HepG2 (cell line): ENCODE measurements around the gene RPA1. TPM values are rescaled to one million over a fixed set of nuclear protein-coding genes. Genes with fewer than 3 reads are reported as not detected.

Experiments used
- ATAC-seq: fragments of 200-7000 bp; cut with Tn5 transposase; 3 replicates; pipeline ENCODE4 v1.9.1; 2020; ENCODE audit warnings: mild to moderate bottlenecking, moderate library complexity
- BruUV-seq: library from RNA; stranded (reverse); fragments of 400-500 nt; replicated peaks from 2 replicates; lab custom pipeline; 2021; lab: Mats Ljungman, UMichigan
- CTCF ChIA-PET: fragments of 300-600 bp; formaldehyde crosslinking; extraction: SDS; loops from one replicate; lab custom pipeline; 2021; ENCODE audit warnings: low total read pairs, inconsistent platforms, low intra/inter-chr PET ratio; lab: Yijun Ruan, JAX
- POLR2A ChIA-PET: fragments of 350-600 bp; sonication (Branson Sonifier 250); formaldehyde crosslinking; loops from one replicate; lab custom pipeline; 2020; ENCODE audit warnings: antibody characterized with exemption, inconsistent platforms; lab: Yijun Ruan, JAX
- DNase-seq: peaks from one replicate; pipeline ENCODE4 v3.0.0-alpha.2; 2015; ENCODE audit warnings: low spot score
- FAIRE-seq: peaks from 3 replicates; lab custom pipeline; 2011; peaks lifted over from hg19 to GRCh38; lab: Jason Lieb, UNC
- H2AFZ ChIP-seq: one replicate; pipeline ENCODE4 v1.6.1; 2011; ENCODE audit warnings: low read length, inconsistent platforms
- H3K27ac ChIP-seq: fragments of 300-600 bp; 3 replicates; pipeline ENCODE4 v1.8.0; 2011; ENCODE audit warnings: mixed run types, mild to moderate bottlenecking, mixed read lengths, low read length, inconsistent platforms; ENCODE audit not compliant: insufficient read depth; ENCODE audit errors: extremely low read length
- H3K27me3 ChIP-seq, 2 experiments: fragments of 200-600 bp in 1 of 2; 2 replicates in 1 of 2; 3 replicates in 1 of 2; pipeline versions ENCODE4 v1.6.0 to v1.8.0; 2011; ENCODE audit warnings: low read length in 2 of 2, mild to moderate bottlenecking in 2 of 2, moderate library complexity in 2 of 2, inconsistent platforms in 1 of 2; ENCODE audit not compliant: insufficient read depth in 2 of 2, control insufficient read depth in 1 of 2
- H3K36me3 ChIP-seq, 2 experiments: fragments of 200-600 bp in 1 of 2; replicated peaks in 1 of 2; 2 replicates in 1 of 2; 3 replicates in 1 of 2; pipeline versions ENCODE4 v1.5.1 to v1.8.0; 2011; ENCODE audit warnings: low read length in 2 of 2, inconsistent platforms in 1 of 2; ENCODE audit not compliant: insufficient read depth in 2 of 2, control insufficient read depth in 1 of 2
- H3K4me1 ChIP-seq: 2 replicates; pipeline ENCODE4 v1.5.1; 2012; ENCODE audit warnings: low read length, inconsistent platforms; ENCODE audit not compliant: insufficient read depth
- H3K4me2 ChIP-seq: 2 replicates; pipeline ENCODE4 v1.6.0; 2011; ENCODE audit warnings: low read depth, low read length, inconsistent platforms
- H3K4me3 ChIP-seq, 3 experiments: fragments of 200-600 bp in 1 of 3; sonication (generic), shearing (Covaris generic) in 1 of 3; replicated peaks in 1 of 3; 2 replicates each; pipeline ENCODE4 v1.5.1; 2011 to 2016; ENCODE audit warnings: low read length in 3 of 3, inconsistent platforms in 2 of 3, low read depth in 2 of 3, mild to moderate bottlenecking in 2 of 3, control low read depth in 1 of 3, mixed read lengths in 1 of 3; ENCODE audit not compliant: insufficient read depth in 1 of 3
- H3K79me2 ChIP-seq: one replicate; pipeline ENCODE4 v1.6.1; 2011; ENCODE audit warnings: low read length, inconsistent platforms; ENCODE audit not compliant: insufficient read depth
- H3K9ac ChIP-seq: 2 replicates; pipeline ENCODE4 v1.6.0; 2011; ENCODE audit warnings: mild to moderate bottlenecking, low read depth, low read length, inconsistent platforms; ENCODE audit not compliant: insufficient read depth
- H3K9me3 ChIP-seq: 2 replicates; pipeline ENCODE4 v1.5.1; 2012; ENCODE audit warnings: mild to moderate bottlenecking, low read length
- H4K20me1 ChIP-seq: 2 replicates; pipeline ENCODE4 v1.6.0; 2011; ENCODE audit warnings: inconsistent platforms, mild to moderate bottlenecking, low read length, moderate library complexity; ENCODE audit not compliant: insufficient read depth
- ASH2L ChIP-seq: fragments of 300-600, 200-600 bp; sonication (generic); IDR thresholded peaks from 2 replicates; pipeline ENCODE4 v1.7.0; 2017; ENCODE audit warnings: low read depth, mild to moderate bottlenecking, moderate library complexity, mixed read lengths, low read length; ENCODE audit not compliant: insufficient read length
- CAMTA2 ChIP-seq: sonication (generic); formaldehyde crosslinking; IDR thresholded peaks from 2 replicates; pipeline ENCODE4 v1.4.0; 2020; ENCODE audit warnings: mild to moderate bottlenecking, missing genetic modification reagents, borderline replicate concordance
- GATA4 ChIP-seq: sonication (generic); IDR thresholded peaks from 2 replicates; pipeline ENCODE4 v1.6.1; 2016; ENCODE audit warnings: antibody characterized with exemption, low read depth, borderline replicate concordance
- JUN ChIP-seq: sonication (generic); formaldehyde crosslinking; IDR thresholded peaks from 2 replicates; pipeline ENCODE4 v1.4.0; 2020; ENCODE audit warnings: mild to moderate bottlenecking, missing genetic modification reagents
- PHF21A ChIP-seq: sonication (generic); formaldehyde crosslinking; IDR thresholded peaks from 2 replicates; pipeline ENCODE4 v1.5.0; 2020; ENCODE audit warnings: mild to moderate bottlenecking, missing genetic modification reagents
- TAF15 ChIP-seq: fragments of 200-400 bp; formaldehyde crosslinking; IDR thresholded peaks from one replicate; pipeline ENCODE4 v1.6.1; 2018; ENCODE audit warnings: mild to moderate bottlenecking, low read depth, low read length; ENCODE audit not compliant: poor library complexity, severe bottlenecking
- ZBTB44 ChIP-seq: sonication (generic); formaldehyde crosslinking; IDR thresholded peaks from 2 replicates; pipeline ENCODE4 v1.4.0; 2020; ENCODE audit warnings: missing genetic modification reagents
- ZNF20 ChIP-seq: sonication (generic); formaldehyde crosslinking; IDR thresholded peaks from 2 replicates; pipeline ENCODE4 v1.4.0; 2020; ENCODE audit warnings: mild to moderate bottlenecking, moderate library complexity, missing genetic modification reagents
- ZNF224 ChIP-seq: sonication (generic); formaldehyde crosslinking; IDR thresholded peaks from 2 replicates; pipeline ENCODE4 v1.5.0; 2020; ENCODE audit warnings: mild to moderate bottlenecking, missing genetic modification reagents
- ZNF430 ChIP-seq: sonication (generic); formaldehyde crosslinking; IDR thresholded peaks from 2 replicates; pipeline ENCODE4 v1.9.0; 2021; ENCODE audit warnings: mild to moderate bottlenecking, missing genetic modification reagents
- ZNF605 ChIP-seq: sonication (generic); formaldehyde crosslinking; IDR thresholded peaks from 2 replicates; pipeline ENCODE4 v1.8.0; 2022; ENCODE audit warnings: mild to moderate bottlenecking, missing genetic modification reagents
- ZNF629 ChIP-seq: sonication (generic); formaldehyde crosslinking; conservative IDR thresholded peaks from 2 replicates; pipeline ENCODE4 v1.5.0; 2020; ENCODE audit warnings: missing genetic modification reagents
- WGBS: methylation state at CpG from one replicate; pipeline ENCODE4 v1.1.6; 2017; ENCODE audit warnings: low lambda C conversion rate; 5-methylcytosine and 5-hydroxymethylcytosine counted together
- in situ Hi-C: cut with HindIII; loops from 2 replicates; pipeline ENCODE4 v1.10.0; 2017; ENCODE audit warnings: low pct_unique_long_range_greater_than_20kb; ENCODE audit not compliant: extremely low pct_ligation_motif_present
- intact Hi-C: fragments of 100-400 bp; cut with micrococcal nuclease; formaldehyde crosslinking; loops from one replicate; pipeline ENCODE4 v1.10.0; 2022; ENCODE audit not compliant: unreplicated experiment
- polyA plus RNA-seq, 8 experiments: library from polyadenylated mRNA; depleted of rRNA in 3 of 8; stranded (reverse) in 7 of 8; unstranded in 1 of 8; fragments of >200 nt; fragmentation: Illumina TruSeq in 4 of 8; extraction: Trizol in 4 of 8; gene quantifications; 2 replicates each; pipeline versions ENCODE4 v1.2.1 to v1.2.3, GENCODE V29; 2011 to 2016; ENCODE audit warnings: low read depth in 4 of 8, missing spikeins in 1 of 8, mixed read lengths in 1 of 8; ENCODE audit not compliant: insufficient read depth in 1 of 8
- total RNA-seq, 5 experiments: library from RNA; depleted of rRNA; stranded (reverse); fragments of >200 nt; fragmentation: Illumina TruSeq; extraction: Trizol; gene quantifications; 2 replicates each; pipeline ENCODE4 v1.2.3, GENCODE V29; 2016; ENCODE audit warnings: low read depth in 1 of 5
- TF ChIP-seq, protein P1 (sequence below): sonication (generic); formaldehyde crosslinking; IDR thresholded peaks from 2 replicates; pipeline ENCODE4 v1.5.1; 2020; ENCODE audit warnings: mild to moderate bottlenecking, missing genetic modification reagents, moderate library complexity

RPA1 gene
- total and polyA plus RNA-seq, 2 of the 13 experiments (the other 11 are each of a cell fraction or from before 2014, with no cell fraction given) = 13.9 to 37.6 TPM

DNA sequence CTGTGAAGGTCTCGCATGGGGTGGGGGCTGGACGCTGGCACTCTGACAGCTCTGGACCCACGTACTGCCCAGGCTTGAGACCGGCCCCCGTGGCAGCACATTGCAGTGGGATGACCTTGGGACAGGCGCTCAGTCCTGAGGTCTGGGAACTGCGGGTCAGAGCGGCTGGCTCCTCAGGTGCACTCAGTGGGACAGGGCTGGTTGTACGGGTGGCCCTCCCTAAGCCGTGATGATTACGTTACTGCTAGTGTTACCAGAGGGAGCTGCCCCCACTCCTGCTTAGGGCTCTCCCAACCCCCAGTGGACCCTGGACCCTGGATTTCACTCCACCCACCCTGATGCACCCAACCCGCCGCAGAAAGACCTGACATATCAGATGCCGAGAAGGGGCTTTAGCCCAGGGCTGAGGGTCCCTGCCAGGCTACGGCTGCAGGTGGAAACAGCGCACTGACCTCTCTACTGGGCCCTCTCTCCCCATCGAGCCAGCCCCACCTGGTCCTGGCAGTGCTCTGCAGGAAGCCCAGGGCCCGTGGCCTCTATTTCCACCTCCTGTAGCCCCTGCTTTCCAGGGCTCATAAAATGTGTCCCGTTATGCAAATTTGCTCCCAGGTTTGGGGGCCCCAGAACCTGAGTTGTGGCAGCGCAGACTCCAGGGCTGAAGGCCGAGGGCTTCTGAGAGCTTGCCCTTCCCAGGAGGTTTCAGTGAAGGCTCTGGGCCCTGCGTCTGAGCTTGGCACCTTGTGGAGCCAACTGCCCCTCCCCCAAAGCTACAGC lies 118.1 kb downstream of the RPA1 start (continued):
- 0 out of 2 replicates have a peak, but pooled peaks have one; percentile 11 for TF ChIP-seq ZNF629
- TF ChIP-seq PHF21A (CRISPR knock-in tag) = peak; percentile 50; the same call in 1 of the 2 replicates
- 0 out of 2 replicates have a peak, but pooled peaks have one; percentile 69 for TF ChIP-seq CAMTA2 (CRISPR knock-in tag)
- 0 out of 2 replicates have a peak, but pooled peaks have one; percentile 41 for TF ChIP-seq ZNF20

- in situ Hi-C loops = no loop called here
- H3K9ac ChIP-seq = no peak overlapping the region
- ATAC-seq = no peak
- TF ChIP-seq ZNF224 = no peak
- no peak for TF ChIP-seq ZNF430 (CRISPR knock-in tag)
- TF ChIP-seq, protein P1, sequence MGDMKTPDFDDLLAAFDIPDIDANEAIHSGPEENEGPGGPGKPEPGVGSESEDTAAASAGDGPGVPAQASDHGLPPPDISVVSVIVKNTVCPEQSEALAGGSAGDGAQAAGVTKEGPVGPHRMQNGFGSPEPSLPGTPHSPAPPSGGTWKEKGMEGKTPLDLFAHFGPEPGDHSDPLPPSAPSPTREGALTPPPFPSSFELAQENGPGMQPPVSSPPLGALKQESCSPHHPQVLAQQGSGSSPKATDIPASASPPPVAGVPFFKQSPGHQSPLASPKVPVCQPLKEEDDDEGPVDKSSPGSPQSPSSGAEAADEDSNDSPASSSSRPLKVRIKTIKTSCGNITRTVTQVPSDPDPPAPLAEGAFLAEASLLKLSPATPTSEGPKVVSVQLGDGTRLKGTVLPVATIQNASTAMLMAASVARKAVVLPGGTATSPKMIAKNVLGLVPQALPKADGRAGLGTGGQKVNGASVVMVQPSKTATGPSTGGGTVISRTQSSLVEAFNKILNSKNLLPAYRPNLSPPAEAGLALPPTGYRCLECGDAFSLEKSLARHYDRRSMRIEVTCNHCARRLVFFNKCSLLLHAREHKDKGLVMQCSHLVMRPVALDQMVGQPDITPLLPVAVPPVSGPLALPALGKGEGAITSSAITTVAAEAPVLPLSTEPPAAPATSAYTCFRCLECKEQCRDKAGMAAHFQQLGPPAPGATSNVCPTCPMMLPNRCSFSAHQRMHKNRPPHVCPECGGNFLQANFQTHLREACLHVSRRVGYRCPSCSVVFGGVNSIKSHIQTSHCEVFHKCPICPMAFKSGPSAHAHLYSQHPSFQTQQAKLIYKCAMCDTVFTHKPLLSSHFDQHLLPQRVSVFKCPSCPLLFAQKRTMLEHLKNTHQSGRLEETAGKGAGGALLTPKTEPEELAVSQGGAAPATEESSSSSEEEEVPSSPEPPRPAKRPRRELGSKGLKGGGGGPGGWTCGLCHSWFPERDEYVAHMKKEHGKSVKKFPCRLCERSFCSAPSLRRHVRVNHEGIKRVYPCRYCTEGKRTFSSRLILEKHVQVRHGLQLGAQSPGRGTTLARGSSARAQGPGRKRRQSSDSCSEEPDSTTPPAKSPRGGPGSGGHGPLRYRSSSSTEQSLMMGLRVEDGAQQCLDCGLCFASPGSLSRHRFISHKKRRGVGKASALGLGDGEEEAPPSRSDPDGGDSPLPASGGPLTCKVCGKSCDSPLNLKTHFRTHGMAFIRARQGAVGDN (CRISPR knock-in tag) = no peak
- no peak for TF ChIP-seq ZBTB44 (CRISPR knock-in tag)
- TF ChIP-seq JUN = no peak
- no peak for TF ChIP-seq ZNF605 (CRISPR knock-in tag)
- TF ChIP-seq GATA4 = no peak
- TF ChIP-seq ASH2L = no peak
- no peak for TF ChIP-seq TAF15
Observed at GRCh38 chr17:1948517-1948825, 118.7 kb downstream of the RPA1 start.

More at GRCh38 chr17:1948517-1948825, 118.7 kb downstream of the RPA1 start:
- WGBS = 62% methylated on average over 13 of the region's 14 CpGs
- H2AFZ ChIP-seq = no peak overlapping the region
- no peaks in the 10 kb centered on the region for H4K20me1 ChIP-seq
- DNase-seq = no peak
- H3K79me2 ChIP-seq = no peaks in the 10 kb centered on the region
- H3K4me1 ChIP-seq = peaks cover 30% of the 10 kb centered on the region
- intact Hi-C loops = loop anchor here (2.0 kb wide), 1 partner anchor 16 kb away; no protein-coding TSS in a partner anchor
- H3K9me3 ChIP-seq = no peaks in the 10 kb centered on the region
- ChIA-PET POLR2A (no interaction called here), CTCF (no interaction called here)
- no peak overlapping the region for H3K27ac ChIP-seq
- BruUV-seq = no TSS peak
- FAIRE-seq = no peak
- no peaks in the 10 kb centered on the region for H3K36me3 ChIP-seq
- H3K4me2 ChIP-seq = peak overlapping the region; percentile 80; the same call in 1 of the 2 replicates
- peak overlapping the region in 2 of 3 experiments; percentile 46 to 69; a peak in 2 of 6 replicates for H3K4me3 ChIP-seq
- 0 out of 5 replicates have a peak, but pooled peaks cover 0 to 10% of the 10 kb centered on the region in 2 experiments for H3K27me3 ChIP-seq
